Epithelial cell of proximal tubule (primary cell): ENCODE data around the gene ZNF385B. TPM values are rescaled to one million over a fixed set of nuclear protein-coding genes. Genes with fewer than 3 reads are reported as not detected.

Experiments
- DNase-seq: peaks from one replicate; pipeline ENCODE4 v3.0.0-alpha.2; 2011; ENCODE audit warnings: low read depth
- H3K4me3 ChIP-seq: 2 replicates; pipeline ENCODE4 v1.5.1; 2011; ENCODE audit warnings: low read depth, mild to moderate bottlenecking, low read length
- CTCF ChIP-seq: conservative IDR thresholded peaks from 2 replicates; pipeline ENCODE4 v1.5.1; 2012; ENCODE audit warnings: low read depth, mild to moderate bottlenecking, low read length
- total RNA-seq: library from RNA; depleted of rRNA; stranded (reverse); fragments of >200 nt; gene quantifications from 2 replicates; pipeline ENCODE4 v1.2.3, GENCODE V29; 2015

Gene ZNF385B
- total RNA-seq, 1 donor from 2014 or later: 0.69 TPM

- H3K4me3 ChIP-seq: no peak overlapping the region
- no peak for TF ChIP-seq CTCF
- DNase-seq: no peak
Measured at GRCh38 chr2:179692610-179693009, 168.8 kb downstream of the ZNF385B start.

GRCh38 chr2:179692043-179692442, 169.4 kb downstream of the ZNF385B start:
- no peak overlapping the region for H3K4me3 ChIP-seq
- no peak for DNase-seq
- no peak for TF ChIP-seq CTCF

- no peak overlapping the region for H3K4me3 ChIP-seq
- DNase-seq: no peak
- no peak for TF ChIP-seq CTCF
Measured at GRCh38 chr2:179691235-179691634, 170.2 kb downstream of the ZNF385B start.

GRCh38 chr2:179686718-179687342, 174.6 kb downstream of the ZNF385B start:
- TF ChIP-seq CTCF: no peak
- DNase-seq: no peak
- H3K4me3 ChIP-seq: no peak overlapping the region

- DNase-seq: no peak
- no peak for TF ChIP-seq CTCF
- H3K4me3 ChIP-seq: no peak overlapping the region
Measured at GRCh38 chr2:179686069-179686468, 175.3 kb downstream of the ZNF385B start.

- no peak for DNase-seq
- H3K4me3 ChIP-seq: no peak overlapping the region
- TF ChIP-seq CTCF: no peak
Measured at GRCh38 chr2:179685146-179685545, 176.3 kb downstream of the ZNF385B start.

- no peak for DNase-seq
Measured at GRCh38 chr2:179682756-179683155, 178.7 kb downstream of the ZNF385B start.

More at GRCh38 chr2:179682756-179683155, 178.7 kb downstream of the ZNF385B start:
- TF ChIP-seq CTCF: no peak
- H3K4me3 ChIP-seq: no peak overlapping the region
